Measurements from ENCODE around the gene MSRB1. TPM values are rescaled to one million over a fixed set of nuclear protein-coding genes. Genes with fewer than 3 reads are reported as not detected.

MSRB1 gene
- total and polyA plus RNA-seq, 2 of the 13 experiments (the other 11 are each of a cell fraction or from before 2014, with no cell fraction given): 32.1 to 75.4 TPM

DNA sequence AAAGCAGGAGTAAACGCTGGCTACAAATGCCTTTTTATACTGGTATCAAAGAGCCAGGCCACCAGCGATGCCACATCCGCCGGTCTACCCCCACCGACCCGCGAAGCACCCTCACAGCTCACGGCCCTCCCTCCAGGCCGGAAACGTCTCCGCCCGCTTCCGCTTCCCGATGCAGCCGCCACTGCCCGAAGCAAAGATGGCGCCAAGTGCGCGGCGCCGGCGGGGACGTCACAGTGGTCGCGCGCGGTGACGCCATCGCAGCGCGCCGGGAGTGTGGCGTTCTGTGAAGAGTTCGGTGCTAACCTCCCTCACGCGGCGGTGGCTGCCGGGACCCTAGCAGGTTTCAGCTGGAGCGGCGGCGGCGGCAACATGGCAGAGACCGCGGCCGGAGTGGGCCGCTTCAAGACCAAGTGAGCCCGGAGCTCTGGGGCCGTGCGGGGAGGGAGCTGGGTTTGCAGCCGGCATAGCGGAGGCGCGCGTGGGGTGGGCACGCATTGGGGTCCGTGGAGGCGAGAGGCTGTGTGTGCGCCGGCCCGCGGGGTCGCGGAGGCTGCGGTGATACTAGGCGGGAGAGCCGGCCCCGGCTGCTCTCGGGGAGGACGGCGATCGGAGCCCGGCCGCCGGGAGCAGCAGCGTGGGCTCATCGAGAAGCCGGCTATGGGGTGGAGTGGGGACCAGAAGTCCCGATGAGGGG is 28.9 kb upstream of the MSRB1 start, which contains the start of gene TBL3 (continued):
- TF ChIP-seq, protein P1, sequence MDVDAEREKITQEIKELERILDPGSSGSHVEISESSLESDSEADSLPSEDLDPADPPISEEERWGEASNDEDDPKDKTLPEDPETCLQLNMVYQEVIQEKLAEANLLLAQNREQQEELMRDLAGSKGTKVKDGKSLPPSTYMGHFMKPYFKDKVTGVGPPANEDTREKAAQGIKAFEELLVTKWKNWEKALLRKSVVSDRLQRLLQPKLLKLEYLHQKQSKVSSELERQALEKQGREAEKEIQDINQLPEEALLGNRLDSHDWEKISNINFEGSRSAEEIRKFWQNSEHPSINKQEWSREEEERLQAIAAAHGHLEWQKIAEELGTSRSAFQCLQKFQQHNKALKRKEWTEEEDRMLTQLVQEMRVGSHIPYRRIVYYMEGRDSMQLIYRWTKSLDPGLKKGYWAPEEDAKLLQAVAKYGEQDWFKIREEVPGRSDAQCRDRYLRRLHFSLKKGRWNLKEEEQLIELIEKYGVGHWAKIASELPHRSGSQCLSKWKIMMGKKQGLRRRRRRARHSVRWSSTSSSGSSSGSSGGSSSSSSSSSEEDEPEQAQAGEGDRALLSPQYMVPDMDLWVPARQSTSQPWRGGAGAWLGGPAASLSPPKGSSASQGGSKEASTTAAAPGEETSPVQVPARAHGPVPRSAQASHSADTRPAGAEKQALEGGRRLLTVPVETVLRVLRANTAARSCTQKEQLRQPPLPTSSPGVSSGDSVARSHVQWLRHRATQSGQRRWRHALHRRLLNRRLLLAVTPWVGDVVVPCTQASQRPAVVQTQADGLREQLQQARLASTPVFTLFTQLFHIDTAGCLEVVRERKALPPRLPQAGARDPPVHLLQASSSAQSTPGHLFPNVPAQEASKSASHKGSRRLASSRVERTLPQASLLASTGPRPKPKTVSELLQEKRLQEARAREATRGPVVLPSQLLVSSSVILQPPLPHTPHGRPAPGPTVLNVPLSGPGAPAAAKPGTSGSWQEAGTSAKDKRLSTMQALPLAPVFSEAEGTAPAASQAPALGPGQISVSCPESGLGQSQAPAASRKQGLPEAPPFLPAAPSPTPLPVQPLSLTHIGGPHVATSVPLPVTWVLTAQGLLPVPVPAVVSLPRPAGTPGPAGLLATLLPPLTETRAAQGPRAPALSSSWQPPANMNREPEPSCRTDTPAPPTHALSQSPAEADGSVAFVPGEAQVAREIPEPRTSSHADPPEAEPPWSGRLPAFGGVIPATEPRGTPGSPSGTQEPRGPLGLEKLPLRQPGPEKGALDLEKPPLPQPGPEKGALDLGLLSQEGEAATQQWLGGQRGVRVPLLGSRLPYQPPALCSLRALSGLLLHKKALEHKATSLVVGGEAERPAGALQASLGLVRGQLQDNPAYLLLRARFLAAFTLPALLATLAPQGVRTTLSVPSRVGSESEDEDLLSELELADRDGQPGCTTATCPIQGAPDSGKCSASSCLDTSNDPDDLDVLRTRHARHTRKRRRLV (CRISPR knock-in tag; IDR thresholded peaks at IDR 0.05): 0 out of 2 replicates have a peak, but pooled peaks have one; percentile 71
- TF ChIP-seq KLF9 (CRISPR knock-in tag; IDR thresholded peaks at IDR 0.05; ENCODE audit: low read depth) (peak; percentile 84), NFE2 (CRISPR knock-in tag; IDR thresholded peaks at IDR 0.05) (no peak), NPAS2 (CRISPR knock-in tag; IDR thresholded peaks at IDR 0.05; ENCODE audit: borderline replicate concordance) (no peak), HCFC1 (IDR thresholded peaks at IDR 0.05; ENCODE audit: low read depth, low read length) (peak; percentile 98), EHMT2 (IDR thresholded peaks at IDR 0.05; ENCODE audit: borderline replicate concordance, low read depth, low read length) (no peak), HDAC1 (CRISPR knock-in tag; IDR thresholded peaks at IDR 0.05) (peak; percentile 99), MXD4 (CRISPR knock-in tag; IDR thresholded peaks at IDR 0.05) (peak; percentile 92), ZNF564 (CRISPR knock-in tag; IDR thresholded peaks at IDR 0.05) (no peak), ZNF232 (CRISPR knock-in tag; IDR thresholded peaks at IDR 0.05; ENCODE audit: borderline replicate concordance) (0 out of 2 replicates have a peak, but pooled peaks have one; percentile 52), NCOA5 (CRISPR knock-in tag; IDR thresholded peaks at IDR 0.05) (no peak), ZNF567 (CRISPR knock-in tag; IDR thresholded peaks at IDR 0.05; ENCODE audit: borderline replicate concordance) (peak; percentile 97)
- TF ChIP-seq, protein P2, sequence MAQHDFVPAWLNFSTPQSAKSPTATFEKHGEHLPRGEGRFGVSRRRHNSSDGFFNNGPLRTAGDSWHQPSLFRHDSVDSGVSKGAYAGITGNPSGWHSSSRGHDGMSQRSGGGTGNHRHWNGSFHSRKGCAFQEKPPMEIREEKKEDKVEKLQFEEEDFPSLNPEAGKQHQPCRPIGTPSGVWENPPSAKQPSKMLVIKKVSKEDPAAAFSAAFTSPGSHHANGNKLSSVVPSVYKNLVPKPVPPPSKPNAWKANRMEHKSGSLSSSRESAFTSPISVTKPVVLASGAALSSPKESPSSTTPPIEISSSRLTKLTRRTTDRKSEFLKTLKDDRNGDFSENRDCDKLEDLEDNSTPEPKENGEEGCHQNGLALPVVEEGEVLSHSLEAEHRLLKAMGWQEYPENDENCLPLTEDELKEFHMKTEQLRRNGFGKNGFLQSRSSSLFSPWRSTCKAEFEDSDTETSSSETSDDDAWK (CRISPR knock-in tag; IDR thresholded peaks at IDR 0.05): no peak
- TF ChIP-seq, protein P3, sequence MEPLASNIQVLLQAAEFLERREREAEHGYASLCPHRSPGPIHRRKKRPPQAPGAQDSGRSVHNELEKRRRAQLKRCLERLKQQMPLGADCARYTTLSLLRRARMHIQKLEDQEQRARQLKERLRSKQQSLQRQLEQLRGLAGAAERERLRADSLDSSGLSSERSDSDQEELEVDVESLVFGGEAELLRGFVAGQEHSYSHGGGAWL (CRISPR knock-in tag; IDR thresholded peaks at IDR 0.05): 0 out of 2 replicates have a peak, but pooled peaks have one; percentile 34
- TF ChIP-seq, protein P4, sequence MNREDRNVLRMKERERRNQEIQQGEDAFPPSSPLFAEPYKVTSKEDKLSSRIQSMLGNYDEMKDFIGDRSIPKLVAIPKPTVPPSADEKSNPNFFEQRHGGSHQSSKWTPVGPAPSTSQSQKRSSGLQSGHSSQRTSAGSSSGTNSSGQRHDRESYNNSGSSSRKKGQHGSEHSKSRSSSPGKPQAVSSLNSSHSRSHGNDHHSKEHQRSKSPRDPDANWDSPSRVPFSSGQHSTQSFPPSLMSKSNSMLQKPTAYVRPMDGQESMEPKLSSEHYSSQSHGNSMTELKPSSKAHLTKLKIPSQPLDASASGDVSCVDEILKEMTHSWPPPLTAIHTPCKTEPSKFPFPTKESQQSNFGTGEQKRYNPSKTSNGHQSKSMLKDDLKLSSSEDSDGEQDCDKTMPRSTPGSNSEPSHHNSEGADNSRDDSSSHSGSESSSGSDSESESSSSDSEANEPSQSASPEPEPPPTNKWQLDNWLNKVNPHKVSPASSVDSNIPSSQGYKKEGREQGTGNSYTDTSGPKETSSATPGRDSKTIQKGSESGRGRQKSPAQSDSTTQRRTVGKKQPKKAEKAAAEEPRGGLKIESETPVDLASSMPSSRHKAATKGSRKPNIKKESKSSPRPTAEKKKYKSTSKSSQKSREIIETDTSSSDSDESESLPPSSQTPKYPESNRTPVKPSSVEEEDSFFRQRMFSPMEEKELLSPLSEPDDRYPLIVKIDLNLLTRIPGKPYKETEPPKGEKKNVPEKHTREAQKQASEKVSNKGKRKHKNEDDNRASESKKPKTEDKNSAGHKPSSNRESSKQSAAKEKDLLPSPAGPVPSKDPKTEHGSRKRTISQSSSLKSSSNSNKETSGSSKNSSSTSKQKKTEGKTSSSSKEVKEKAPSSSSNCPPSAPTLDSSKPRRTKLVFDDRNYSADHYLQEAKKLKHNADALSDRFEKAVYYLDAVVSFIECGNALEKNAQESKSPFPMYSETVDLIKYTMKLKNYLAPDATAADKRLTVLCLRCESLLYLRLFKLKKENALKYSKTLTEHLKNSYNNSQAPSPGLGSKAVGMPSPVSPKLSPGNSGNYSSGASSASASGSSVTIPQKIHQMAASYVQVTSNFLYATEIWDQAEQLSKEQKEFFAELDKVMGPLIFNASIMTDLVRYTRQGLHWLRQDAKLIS (CRISPR knock-in tag; IDR thresholded peaks at IDR 0.05): no peak
- TF ChIP-seq, protein P5, sequence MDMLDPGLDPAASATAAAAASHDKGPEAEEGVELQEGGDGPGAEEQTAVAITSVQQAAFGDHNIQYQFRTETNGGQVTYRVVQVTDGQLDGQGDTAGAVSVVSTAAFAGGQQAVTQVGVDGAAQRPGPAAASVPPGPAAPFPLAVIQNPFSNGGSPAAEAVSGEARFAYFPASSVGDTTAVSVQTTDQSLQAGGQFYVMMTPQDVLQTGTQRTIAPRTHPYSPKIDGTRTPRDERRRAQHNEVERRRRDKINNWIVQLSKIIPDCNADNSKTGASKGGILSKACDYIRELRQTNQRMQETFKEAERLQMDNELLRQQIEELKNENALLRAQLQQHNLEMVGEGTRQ (IDR thresholded peaks at IDR 0.05; ENCODE audit: low read depth, low read length): no peak
- TF ChIP-seq, protein P5 (CRISPR knock-in tag; IDR thresholded peaks at IDR 0.05; ENCODE audit: borderline replicate concordance): no peak

All from HepG2 (cell line).